Measurements from ENCODE around the gene C1RL.
"Not testable (repeated sequence)": the region's sequence is repeated elsewhere in the genome, so short reads cannot be mapped to it uniquely, and the experiment has no call there.

C1RL gene

DNA sequence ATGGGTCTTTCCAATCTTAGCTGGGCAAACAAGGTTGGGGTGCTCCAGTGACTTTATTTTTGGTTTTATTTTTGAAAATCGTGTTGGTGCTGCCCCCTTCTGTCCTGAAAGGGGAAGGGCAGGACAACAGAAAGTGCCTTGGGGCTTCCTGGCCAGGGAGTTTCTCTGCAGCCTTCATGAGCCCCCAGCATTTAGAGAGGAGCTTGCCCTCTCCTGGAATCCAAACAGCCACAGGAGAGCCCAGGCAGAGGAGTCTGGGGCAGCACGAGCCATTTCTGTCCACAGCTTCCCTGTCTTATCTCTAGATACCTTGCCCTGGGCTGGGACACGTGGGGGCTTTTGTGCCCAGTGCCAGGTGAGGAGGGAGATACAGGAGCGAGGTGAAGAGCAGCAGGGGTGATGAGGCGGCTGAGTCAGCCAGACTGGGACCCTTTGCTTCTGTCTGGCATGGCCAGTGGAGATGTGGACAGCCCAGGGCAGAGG, 4.4 kb upstream of the C1RL start:
- DNase-seq: no peak

DNA sequence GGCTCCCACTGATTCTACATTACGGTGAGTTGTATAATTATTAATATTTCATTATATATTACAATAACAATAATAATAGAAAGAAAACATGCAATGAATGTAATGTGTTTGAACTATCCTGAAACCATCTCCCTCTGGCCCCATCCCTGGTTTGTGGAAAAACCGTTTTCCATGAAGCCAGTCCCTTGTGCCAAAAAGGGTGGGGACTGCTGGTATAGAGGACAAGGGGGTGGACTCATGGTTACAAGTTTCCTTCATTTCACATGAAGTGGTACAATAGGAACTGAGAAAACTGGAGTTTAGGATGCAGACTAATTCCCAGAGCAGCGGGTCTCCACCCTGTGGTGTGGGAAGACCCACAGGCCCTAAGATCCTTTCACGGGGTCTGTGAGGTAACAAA, 3.0 kb upstream of the C1RL start:
- DNase-seq: no peak

- DNase-seq: no peak
These were observed 1.6 kb upstream of the C1RL start for GRCh38 chr12:7110661-7111060.

GRCh38 chr12:7109572-7109920, 532 bp upstream of the C1RL start:
- DNase-seq: no peak

GRCh38 chr12:7108003-7108795, 815 bp downstream of the C1RL start:
- DNase-seq: no peak

DNA sequence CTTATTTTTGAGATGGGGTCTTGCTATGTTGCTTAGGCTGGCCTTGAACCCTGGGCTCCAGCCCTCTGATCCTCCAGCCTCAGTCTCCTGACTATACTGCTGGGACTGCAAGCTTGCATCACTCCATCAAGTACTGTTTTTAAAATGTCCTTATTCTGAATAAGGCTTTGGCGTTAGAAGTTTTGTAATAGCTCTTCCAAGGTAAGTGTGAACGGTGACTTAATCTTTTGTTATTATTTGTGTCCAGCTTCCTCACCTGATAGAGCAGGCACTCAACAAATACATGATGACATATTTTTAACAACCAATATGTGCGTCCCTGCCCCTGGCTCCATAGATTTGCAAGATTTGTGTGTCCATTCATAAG, 1.4 kb downstream of the C1RL start:
- DNase-seq: no peak

DNA sequence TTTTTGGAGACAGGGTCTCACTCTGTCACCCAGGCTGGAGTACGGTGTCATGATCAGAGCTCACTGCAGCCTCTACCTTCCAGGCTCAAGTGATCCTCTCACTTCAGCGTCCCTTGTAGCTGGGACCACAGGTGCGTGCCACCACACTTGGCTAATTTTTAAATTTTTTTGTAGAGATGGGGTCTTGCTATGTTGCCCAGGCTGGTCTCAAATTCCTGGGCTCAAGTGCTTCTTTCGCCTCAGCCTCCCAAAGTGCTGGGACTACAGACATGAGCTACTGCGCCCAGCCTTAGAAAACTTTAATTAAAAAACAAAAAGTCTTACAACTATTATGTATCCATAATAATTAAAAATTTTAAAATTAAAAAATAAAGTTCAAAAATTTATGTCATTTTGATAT, 1.8 kb downstream of the C1RL start:
- DNase-seq: not testable (repeated sequence)

- DNase-seq: no peak
These were observed 2.9 kb downstream of the C1RL start for GRCh38 chr12:7106082-7106481.

DNA sequence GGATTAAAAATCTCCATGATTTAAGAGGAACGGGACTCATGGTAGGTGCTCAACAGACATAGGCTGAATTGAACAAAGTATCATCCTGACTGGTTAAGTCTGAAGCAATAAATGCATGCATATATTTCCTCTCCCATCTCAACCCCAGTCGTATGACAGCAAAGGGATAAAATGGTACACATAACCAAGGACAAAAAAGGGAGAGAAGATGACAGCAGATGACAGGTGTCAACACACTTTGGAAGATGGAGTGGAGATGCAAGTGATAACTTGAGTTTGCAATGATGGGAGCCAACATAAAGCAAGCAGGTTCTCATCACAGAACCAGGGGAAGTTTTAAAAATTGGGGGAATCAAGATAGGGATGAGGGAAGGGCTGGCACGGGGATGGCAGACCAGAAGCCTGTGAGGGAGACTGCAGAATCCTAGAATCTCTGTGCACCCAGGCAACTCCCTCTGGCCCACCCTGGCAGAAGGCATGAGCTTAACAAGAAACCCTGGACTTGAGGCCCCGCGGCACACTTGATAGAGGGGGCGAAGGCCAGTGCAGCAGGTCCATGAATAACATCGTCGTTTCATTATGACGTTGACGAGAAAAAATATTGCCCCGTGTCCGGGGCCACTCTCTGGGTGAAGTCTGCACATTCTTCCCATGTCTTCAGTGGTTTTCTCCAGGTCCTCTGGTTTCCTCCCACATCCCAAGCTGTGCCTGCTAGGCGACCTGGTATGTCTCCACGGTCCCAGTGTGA, 5.0 kb downstream of the C1RL start:
- no peak for DNase-seq

DNA sequence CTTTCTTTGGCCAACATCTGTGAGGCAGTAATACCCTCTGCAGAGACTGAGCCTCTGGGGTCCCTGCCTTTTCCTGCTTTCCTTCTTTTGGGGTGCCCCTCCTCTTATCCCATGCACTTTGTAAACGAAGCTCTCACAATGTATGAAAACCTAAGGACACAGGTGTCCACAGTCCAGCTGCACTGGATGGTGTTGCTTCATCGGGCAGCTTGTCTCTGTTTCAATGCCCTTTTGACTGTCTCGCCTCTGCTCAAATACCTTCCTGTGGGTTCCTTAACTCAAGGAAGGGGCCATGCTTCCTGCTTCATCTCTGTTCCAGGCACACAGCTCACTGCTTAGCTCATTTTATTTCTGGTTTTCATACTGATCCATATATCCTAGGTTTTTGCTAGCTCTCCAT, 6.4 kb downstream of the C1RL start:
- no peak for DNase-seq

GRCh38 chr12:7101694-7102131, 7.3 kb downstream of the C1RL start:
- no peak for DNase-seq

GRCh38 chr12:7101047-7101693, 7.8 kb downstream of the C1RL start:
- DNase-seq: no peak

GRCh38 chr12:7100239-7100638, 8.8 kb downstream of the C1RL start:
- no peak for DNase-seq

- DNase-seq: peak; percentile 72
These were observed 9.6 kb downstream of the C1RL start for GRCh38 chr12:7099290-7099996.

GRCh38 chr12:7096979-7097378, 12.0 kb downstream of the C1RL start:
- DNase-seq: no peak

GRCh38 chr12:7096006-7096932, 12.7 kb downstream of the C1RL start:
- DNase-seq: no peak

- DNase-seq: no peak
These were observed 15.1 kb downstream of the C1RL start for GRCh38 chr12:7093892-7094291.

GRCh38 chr12:7093486-7093885, 15.5 kb downstream of the C1RL start:
- no peak for DNase-seq

DNA sequence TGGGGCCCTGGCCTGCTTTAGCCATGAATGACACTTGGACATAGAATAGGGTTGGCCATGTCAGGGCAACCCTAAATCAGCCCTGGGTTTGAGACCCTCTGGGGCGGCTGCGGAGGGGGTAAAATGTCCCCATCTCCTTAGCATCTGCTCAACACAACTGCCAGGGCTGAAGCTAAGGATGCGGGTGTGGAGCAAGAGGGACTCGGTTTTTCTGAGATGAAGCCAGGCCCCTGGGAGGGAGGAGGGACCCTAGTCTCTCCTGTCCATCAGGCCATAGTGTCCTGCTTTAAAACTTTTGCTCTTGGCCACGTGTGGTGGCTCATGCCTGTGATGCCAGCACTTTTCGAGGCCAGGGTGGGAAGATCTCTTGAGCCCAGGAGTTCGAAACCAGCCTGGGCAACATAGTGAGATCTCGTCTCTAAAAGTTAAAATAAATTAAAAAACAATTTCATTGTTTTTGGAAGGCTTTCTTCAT, 16.0 kb downstream of the C1RL start:
- no peak for DNase-seq

DNA sequence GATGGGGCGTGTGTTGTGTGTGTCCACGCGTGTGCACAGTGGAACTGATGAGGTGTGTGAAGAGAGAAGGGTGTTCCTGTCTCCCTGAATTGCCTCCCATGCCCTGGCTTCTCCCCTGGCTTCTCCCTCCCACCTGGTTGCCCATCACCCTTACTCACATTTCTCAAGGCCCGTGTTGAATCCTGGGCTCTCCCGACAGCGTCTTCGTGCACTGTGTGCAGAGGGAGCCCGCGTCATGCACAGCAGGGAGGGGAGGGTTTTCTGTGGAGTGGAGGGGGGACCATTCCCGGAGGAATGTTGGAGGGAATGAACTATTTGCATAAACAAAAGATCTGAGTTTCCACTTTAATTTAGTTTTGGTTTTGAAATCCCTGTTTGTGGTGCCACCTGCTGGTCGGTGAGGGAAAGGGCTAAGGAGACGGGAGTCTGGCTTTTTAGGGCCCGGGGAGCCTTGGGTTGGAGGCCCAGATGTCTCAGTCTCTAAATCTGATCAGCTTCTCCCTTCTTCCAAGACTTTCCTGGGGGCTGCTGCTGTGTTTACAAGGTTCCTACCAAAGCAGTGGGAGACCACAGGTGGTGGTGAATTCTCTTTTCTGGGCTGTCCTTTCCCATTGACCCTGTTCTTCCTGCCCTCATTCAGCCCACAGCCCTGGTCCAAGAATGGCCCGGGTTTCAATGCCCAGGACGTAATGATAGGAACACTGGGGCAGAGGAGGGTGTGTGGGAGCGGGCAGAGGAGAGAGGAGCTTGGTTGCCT, 16.6 kb downstream of the C1RL start, which contains the start of gene C1R:
C1R (minus strand) TSS at position 217 of the 757 bp plus-strand sequence; CDS start at position 160, 57 bp downstream.
- no peak for DNase-seq

- DNase-seq: no peak
These were observed 17.3 kb downstream of the C1RL start for GRCh38 chr12:7091660-7092228.
